Body of pancreas (tissue), 4 donors: Measurements from ENCODE around the gene EFHC2. TPM values are rescaled to one million over a fixed set of nuclear protein-coding genes. Genes with fewer than 3 reads are reported as not detected.

Experiments used
- ATAC-seq: fragments of 150-250 bp; one replicate; pipeline ENCODE4 v1.9.1; 2016
- DNase-seq, 4 donors: peaks; one replicate each; pipeline ENCODE4 v3.0.0-alpha.2; 2019
- H3K27ac ChIP-seq, 4 donors: fragments of 200-600 bp; sonication (generic); 1 replicate in 3 of 4; 2 replicates in 1 of 4; pipeline versions ENCODE4 v1.5.1 to v1.6.1; 2016 to 2019; ENCODE audit warnings: mild to moderate bottlenecking in 1 of 4, mixed read lengths in 1 of 4, moderate library complexity in 1 of 4
- H3K27me3 ChIP-seq, 2 donors: fragments of 200-600 bp; sonication (generic); one replicate each; pipeline ENCODE4 v1.6.0; 2016; ENCODE audit warnings: mild to moderate bottlenecking in 1 of 2
- H3K36me3 ChIP-seq, 2 donors: fragments of 200-600 bp; sonication (generic); replicated peaks in 1 of 2; 2 replicates each; pipeline ENCODE4 v1.5.1; 2016; ENCODE audit warnings: low read depth in 2 of 2; ENCODE audit not compliant: insufficient read depth in 1 of 2
- H3K4me1 ChIP-seq: fragments of 200-600 bp; sonication (generic); one replicate; pipeline ENCODE4 v1.6.0; 2016
- H3K4me3 ChIP-seq, 2 donors: fragments of 200-600 bp; sonication (generic); 1 replicate in 1 of 2; 2 replicates in 1 of 2; pipeline ENCODE4 v1.5.1; 2016 to 2019
- H3K9me3 ChIP-seq, 3 donors: fragments of 200-600 bp; sonication (generic); 1 replicate in 2 of 3; 2 replicates in 1 of 3; pipeline ENCODE4 v1.5.1; 2016
- CTCF ChIP-seq, 7 experiments: fragments of 450-650 bp in 4 of 7; fragments of 200-600 bp in 3 of 7; sonication (generic) in 3 of 7; IDR thresholded peaks; one replicate each; pipeline ENCODE4 v1.5.1; 2016 to 2019; ENCODE audit warnings: antibody characterized with exemption in 7 of 7
- POLR2A ChIP-seq, 3 donors: fragments of 450-650 bp; IDR thresholded peaks; one replicate each; pipeline ENCODE4 v1.6.1; 2016; ENCODE audit warnings: antibody characterized with exemption in 3 of 3, mild to moderate bottlenecking in 2 of 3
- WGBS, 2 donors: methylation state at CpG; one replicate each; pipeline ENCODE4 v1.1.5; 2017; 5-methylcytosine and 5-hydroxymethylcytosine counted together
- intact Hi-C: fragments of 100-400 bp; cut with DNase I; formaldehyde crosslinking; loops from one replicate; pipeline ENCODE4 v1.15.1; 2023
- total RNA-seq, 2 donors: library from RNA; depleted of rRNA; stranded (reverse); fragments of >200 nt; gene quantifications; one replicate each; pipeline ENCODE4 v1.1.0, GENCODE V29; 2016

EFHC2 gene
- total RNA-seq, 2 donors from 2014 or later: 2.1 TPM; not detected in 1

- H3K4me3 ChIP-seq: no peak overlapping the region
- no peaks in the 10 kb centered on the region for H3K27me3 ChIP-seq
- no peak for DNase-seq
- ATAC-seq: no peak
- no peak overlapping the region for H3K27ac ChIP-seq
- intact Hi-C loops: no loop called here
- TF ChIP-seq CTCF (IDR thresholded peaks at IDR 0.05) (no peak), POLR2A (IDR thresholded peaks at IDR 0.05) (no peak)
- no peaks in the 10 kb centered on the region for H3K4me1 ChIP-seq
- no peaks in the 10 kb centered on the region for H3K9me3 ChIP-seq
- no peaks in the 10 kb centered on the region for H3K36me3 ChIP-seq
- WGBS, 2 donors: 83 to 84% methylated on average over 5 of the region's 5 CpGs
These were observed 28.7 kb downstream of the EFHC2 start for GRCh38 chrX:44314808-44315207.

DNA sequence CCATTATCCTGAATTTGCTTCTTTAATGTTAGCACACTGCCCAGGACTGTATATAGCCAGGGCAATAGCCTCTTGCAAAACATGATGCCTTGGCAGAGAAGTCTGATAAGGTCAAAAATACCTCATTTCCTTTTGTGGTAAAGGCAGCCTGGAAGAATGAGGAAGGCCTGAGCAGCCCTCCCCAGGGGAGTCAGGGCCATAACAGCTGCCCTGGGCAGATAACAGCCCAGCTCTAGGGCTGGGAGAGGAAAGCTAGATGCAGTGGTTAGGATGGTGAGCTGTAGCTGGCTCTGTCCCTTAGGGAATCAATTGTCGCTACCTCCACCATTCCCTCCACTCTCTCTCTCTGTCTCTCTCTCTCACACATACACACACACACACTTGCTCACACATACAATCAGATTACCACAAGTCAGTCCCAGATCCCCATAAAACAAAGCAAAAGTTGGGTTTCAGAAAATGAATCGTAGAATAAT, 29.2 kb downstream of the EFHC2 start:
- no peaks in the 10 kb centered on the region for H3K27me3 ChIP-seq
- DNase-seq (peak in 2 of 4 donors; percentile 3 to 6), ATAC-seq (no peak)
- 64 to 83% methylated on average over 2 of the region's 2 CpGs for WGBS, 2 donors
- TF ChIP-seq CTCF (IDR thresholded peaks at IDR 0.05) (no peak), POLR2A (IDR thresholded peaks at IDR 0.05) (no peak)
- no peaks in the 10 kb centered on the region for H3K4me1 ChIP-seq
- H3K27ac ChIP-seq: no peak overlapping the region
- no peak overlapping the region for H3K4me3 ChIP-seq
- no peaks in the 10 kb centered on the region for H3K9me3 ChIP-seq
- H3K36me3 ChIP-seq: no peaks in the 10 kb centered on the region
- intact Hi-C loops: no loop called here

DNA sequence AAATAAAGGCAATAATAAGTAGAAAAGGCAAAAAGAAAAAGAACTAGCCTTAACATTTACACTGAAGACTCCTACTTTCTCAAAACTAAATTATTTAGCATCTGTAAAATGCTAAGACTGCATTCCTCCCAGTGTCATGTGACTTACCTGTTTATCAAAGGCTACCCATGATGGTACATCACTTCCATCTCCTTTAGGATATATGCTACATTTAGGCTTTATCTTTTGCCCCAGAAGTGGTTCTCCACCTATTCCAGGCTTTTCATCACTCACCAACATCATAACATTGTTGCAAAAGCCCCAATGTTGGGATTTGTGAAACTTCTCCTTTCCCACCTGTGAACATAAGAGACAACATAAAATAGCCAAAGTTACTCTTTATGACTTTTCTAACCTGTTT, 31.1 kb downstream of the EFHC2 start:
- intact Hi-C loops: no loop called here
- Histone ChIP-seq H3K36me3 (no peaks in the 10 kb centered on the region), H3K27ac (no peak overlapping the region), H3K27me3 (no peaks in the 10 kb centered on the region), H3K9me3 (no peaks in the 10 kb centered on the region), H3K4me1 (no peaks in the 10 kb centered on the region), H3K4me3 (no peak overlapping the region)
- ATAC-seq (no peak), DNase-seq (no peak)
- TF ChIP-seq CTCF (IDR thresholded peaks at IDR 0.05): no peak
- no peak for TF ChIP-seq POLR2A (IDR thresholded peaks at IDR 0.05)

- Histone ChIP-seq H3K27ac (no peak overlapping the region), H3K4me3 (no peak overlapping the region), H3K9me3 (no peaks in the 10 kb centered on the region), H3K4me1 (no peaks in the 10 kb centered on the region), H3K27me3 (no peaks in the 10 kb centered on the region), H3K36me3 (no peaks in the 10 kb centered on the region)
- intact Hi-C loops: no loop called here
- WGBS, 2 donors: 93 to 96% methylated on average over 6 to 16 of the region's 27 CpGs
- TF ChIP-seq POLR2A (IDR thresholded peaks at IDR 0.05) (no peak), CTCF (IDR thresholded peaks at IDR 0.05) (no peak)
- ATAC-seq (no peak), DNase-seq (no peak)
These were observed 33.2 kb downstream of the EFHC2 start for GRCh38 chrX:44310227-44310626.

DNA sequence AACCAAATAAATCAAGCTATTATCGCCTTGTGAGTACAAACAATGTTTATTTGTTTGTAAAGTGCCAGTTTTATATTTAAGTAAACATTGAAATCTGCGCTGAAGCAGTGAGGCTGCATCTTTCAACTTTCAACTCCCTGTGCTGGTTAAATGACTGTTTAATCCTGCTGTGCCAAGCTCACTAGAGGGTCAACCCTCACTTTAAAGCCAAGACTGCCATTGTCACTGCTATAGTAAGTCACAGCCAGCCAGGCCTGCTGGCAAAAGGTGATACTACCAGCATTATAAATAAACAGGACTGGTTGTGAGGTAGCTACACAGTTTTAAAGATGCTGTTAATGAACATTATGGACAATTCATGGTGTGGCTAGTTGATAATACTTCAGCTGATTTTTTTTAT, 34.6 kb downstream of the EFHC2 start:
- 33 to 34% methylated on average over 2 of the region's 2 CpGs for WGBS, 2 donors
- no peak overlapping the region for H3K4me3 ChIP-seq
- no peak for TF ChIP-seq CTCF (IDR thresholded peaks at IDR 0.05)
- no peak for TF ChIP-seq POLR2A (IDR thresholded peaks at IDR 0.05)
- ATAC-seq: no peak
- H3K9me3 ChIP-seq: no peaks in the 10 kb centered on the region
- no peak overlapping the region for H3K27ac ChIP-seq
- no peaks in the 10 kb centered on the region for H3K4me1 ChIP-seq
- intact Hi-C loops: no loop called here
- no peak for DNase-seq
- H3K36me3 ChIP-seq: no peaks in the 10 kb centered on the region
- no peaks in the 10 kb centered on the region for H3K27me3 ChIP-seq
